Measurements from ENCODE around the gene ZNG1A.

GRCh38 chr9:214648-215493, 36.0 kb upstream of the ZNG1A start, which contains the start of gene DOCK8:
- TF ChIP-seq GATA2 (IDR thresholded peaks at IDR 0.05; ENCODE audit: low read depth, low read length), result no peak
- TF ChIP-seq GATA3 (IDR thresholded peaks at IDR 0.05; ENCODE audit: low read depth, low read length), result no peak

Measured in SH-SY5Y (cell line).